IMR-90 (cell line): ENCODE results near the gene OPHN1. TPM values are rescaled to one million over a fixed set of nuclear protein-coding genes. Genes with fewer than 3 reads are reported as not detected.

ENCODE experiments used
- ATAC-seq: fragments of 200-7000 bp; cut with Tn5 transposase; 2 replicates; pipeline ENCODE4 v1.9.1; 2020; ENCODE audit warnings: low read depth, mild to moderate bottlenecking, moderate library complexity
- BruUV-seq: library from RNA; stranded (reverse); fragments of 400-500 nt; replicated peaks from 2 replicates; lab custom pipeline; 2021; lab: Mats Ljungman, UMichigan
- CTCF ChIA-PET: fragments of 300-600 bp; formaldehyde crosslinking; extraction: SDS; loops from one replicate; lab custom pipeline; 2021; ENCODE audit warnings: antibody characterized with exemption; lab: Yijun Ruan, JAX
- POLR2A ChIA-PET: fragments of 300-600 bp; sonication (Branson Sonifier 250); formaldehyde crosslinking; loops from one replicate; lab custom pipeline; 2022; ENCODE audit warnings: antibody characterized with exemption; ENCODE audit not compliant: unreplicated experiment; lab: Charles Lee
- DNase-seq: peaks from one replicate; pipeline ENCODE4 v3.0.0; 2013
- H2AFZ ChIP-seq: replicated peaks from 2 replicates; pipeline ENCODE3; 2013; ENCODE audit warnings: low read length, mild to moderate bottlenecking; ENCODE audit not compliant: poor library complexity
- H2AK5ac ChIP-seq: 2 replicates; pipeline ENCODE4 v1.6.1; 2013; ENCODE audit warnings: low read depth, low read length, inconsistent platforms
- H2AK9ac ChIP-seq: replicated peaks from 2 replicates; pipeline ENCODE3; 2013; ENCODE audit warnings: mild to moderate bottlenecking, low read depth, low read length, moderate library complexity; ENCODE audit not compliant: poor library complexity
- H2BK120ac ChIP-seq: 2 replicates; pipeline ENCODE4 v1.6.1; 2013; ENCODE audit warnings: low read depth, low read length, inconsistent platforms
- H2BK15ac ChIP-seq: 3 replicates; pipeline ENCODE4 v1.6.1; 2013; ENCODE audit warnings: low read depth, low read length, inconsistent platforms
- H2BK20ac ChIP-seq: 2 replicates; pipeline ENCODE4 v1.6.1; 2013; ENCODE audit warnings: low read depth, mild to moderate bottlenecking, inconsistent platforms, low read length, moderate library complexity
- H2BK5ac ChIP-seq: 2 replicates; pipeline ENCODE4 v1.6.1; 2013; ENCODE audit warnings: mild to moderate bottlenecking, low read depth, low read length, inconsistent platforms; ENCODE audit not compliant: poor library complexity, severe bottlenecking
- H3K14ac ChIP-seq: replicated peaks from 2 replicates; pipeline ENCODE4 v1.6.1; 2013; ENCODE audit warnings: low read depth, low read length, inconsistent platforms
- H3K18ac ChIP-seq: 2 replicates; pipeline ENCODE4 v1.6.1; 2013; ENCODE audit warnings: low read depth, low read length, control low read depth
- H3K23ac ChIP-seq: 2 replicates; pipeline ENCODE4 v1.6.1; 2013; ENCODE audit warnings: low read depth, low read length, inconsistent platforms
- H3K27ac ChIP-seq: 2 replicates; pipeline ENCODE4 v1.5.1; 2013; ENCODE audit warnings: mild to moderate bottlenecking, control low read depth, low read length; ENCODE audit not compliant: insufficient read depth
- H3K27me3 ChIP-seq: 2 replicates; pipeline ENCODE4 v1.6.1; 2013; ENCODE audit warnings: low read length; ENCODE audit not compliant: control insufficient read depth, insufficient read depth
- H3K36me3 ChIP-seq: 2 replicates; pipeline ENCODE4 v1.6.1; 2013; ENCODE audit warnings: low read length, mixed read lengths; ENCODE audit not compliant: control insufficient read depth, insufficient read depth
- H3K4ac ChIP-seq: 2 replicates; pipeline ENCODE4 v1.6.1; 2013; ENCODE audit warnings: low read depth, low read length, inconsistent platforms
- H3K4me1 ChIP-seq: 2 replicates; pipeline ENCODE4 v1.6.1; 2013; ENCODE audit warnings: low read length, mixed read lengths; ENCODE audit not compliant: control insufficient read depth, insufficient read depth
- H3K4me2 ChIP-seq: 2 replicates; pipeline ENCODE4 v1.6.1; 2013; ENCODE audit warnings: low read depth, mild to moderate bottlenecking, control low read depth, low read length, moderate library complexity
- H3K4me3 ChIP-seq: 2 replicates; pipeline ENCODE4 v1.5.1; 2013; ENCODE audit warnings: low read depth, mild to moderate bottlenecking, control low read depth, low read length, moderate library complexity; ENCODE audit not compliant: insufficient read depth
- H3K56ac ChIP-seq: 2 replicates; pipeline ENCODE4 v1.6.1; 2013; ENCODE audit warnings: low read length, inconsistent platforms; ENCODE audit not compliant: insufficient read depth; ENCODE audit errors: extremely low read depth
- H3K79me1 ChIP-seq, 2 experiments: 2 replicates each; pipeline ENCODE4 v1.6.1; 2013; ENCODE audit warnings: low read length in 2 of 2, inconsistent platforms in 1 of 2, low read depth in 1 of 2
- H3K9ac ChIP-seq: 2 replicates; pipeline ENCODE4 v1.6.1; 2013; ENCODE audit warnings: low read depth, low read length, control low read depth
- H3K9me1 ChIP-seq: 2 replicates; pipeline ENCODE4 v1.6.1; 2013; ENCODE audit warnings: low read length, inconsistent platforms; ENCODE audit not compliant: insufficient read depth
- H3K9me3 ChIP-seq: 2 replicates; pipeline ENCODE4 v1.6.1; 2013; ENCODE audit warnings: low read length; ENCODE audit not compliant: control insufficient read depth, insufficient read depth
- H4K20me1 ChIP-seq: 2 replicates; pipeline ENCODE4 v1.6.1; 2013; ENCODE audit warnings: low read length, inconsistent platforms; ENCODE audit not compliant: insufficient read depth
- H4K5ac ChIP-seq: 2 replicates; pipeline ENCODE4 v1.6.1; 2013; ENCODE audit warnings: mild to moderate bottlenecking, low read depth, low read length, control low read depth
- H4K8ac ChIP-seq, 2 experiments: 2 replicates each; pipeline ENCODE4 v1.6.1; 2013; ENCODE audit warnings: low read depth in 2 of 2, low read length in 2 of 2, control low read depth in 1 of 2, inconsistent platforms in 1 of 2
- H4K91ac ChIP-seq: 2 replicates; pipeline ENCODE4 v1.6.1; 2013; ENCODE audit warnings: low read depth, low read length, inconsistent platforms; ENCODE audit not compliant: insufficient read depth
- CEBPB ChIP-seq: IDR thresholded peaks from 2 replicates; pipeline ENCODE4 v1.6.1; 2012; ENCODE audit warnings: low read depth, low read length, improper control_type of control experiment
- FOS ChIP-seq: fragments of 150-350 bp; IDR thresholded peaks from 2 replicates; pipeline ENCODE4 v1.6.1; 2016; ENCODE audit warnings: low read depth, low read length
- NFE2L2 ChIP-seq: fragments of 150-350 bp; IDR thresholded peaks from 2 replicates; pipeline ENCODE4 v1.6.1; 2016; ENCODE audit warnings: low read depth, mild to moderate bottlenecking, low read length
- USF2 ChIP-seq: fragments of 150-350 bp; IDR thresholded peaks from 2 replicates; pipeline ENCODE4 v1.6.1; 2017; ENCODE audit warnings: mild to moderate bottlenecking, antibody characterized with exemption, low read length, low read depth
- WGBS, 2 experiments: methylation state at CpG; one replicate each; pipeline versions ENCODE4 v1.1.5 to v1.1.7; 2013; ENCODE audit warnings: missing lambda C conversion rate in 2 of 2; ENCODE audit not compliant: insufficient read length in 1 of 2; ENCODE audit errors: extremely low coverage in 2 of 2; 5-methylcytosine and 5-hydroxymethylcytosine counted together
- dilution Hi-C: fragments of 300-500 bp; cut with HindIII; formaldehyde crosslinking; loops from one replicate; pipeline ENCODE4 v1.14.3; 2018; ENCODE audit warnings: low sequenced_read_pairs; ENCODE audit not compliant: unreplicated experiment
- in situ Hi-C: fragments of 300-500 bp; cut with MboI; formaldehyde crosslinking; loops from 3 replicates; pipeline ENCODE4 v1.14.3; 2019; ENCODE audit warnings: low sequenced_read_pairs, inconsistent platforms, mixed read lengths
- intact Hi-C: fragments of 100-400 bp; cut with micrococcal nuclease; formaldehyde crosslinking; loops from 2 replicates; pipeline ENCODE4 v1.10.0; 2022
- polyA plus RNA-seq, 3 experiments: library from polyadenylated mRNA; depleted of rRNA; stranded (reverse); fragments of >200 nt; gene quantifications; 2 replicates each; pipeline ENCODE4 v1.2.3, GENCODE V29; 2012; ENCODE audit warnings: low replicate concordance in 1 of 3
- total RNA-seq: library from RNA; depleted of rRNA; stranded (reverse); fragments of >200 nt; gene quantifications from 2 replicates; pipeline ENCODE4 v1.2.3, GENCODE V29; 2012

Gene OPHN1
- total and polyA plus RNA-seq, 2 of the 4 experiments (the other 2 are of a cell fraction) = 4.0 to 13.1 TPM

GRCh38 chrX:68307769-68308168 is 125.5 kb downstream of the OPHN1 start:
- no peak overlapping the region for H2AFZ ChIP-seq
- no peak overlapping the region for H3K9ac ChIP-seq
- H3K4me1 ChIP-seq = no peaks in the 10 kb centered on the region
- ATAC-seq = peak; percentile 56
- no peak overlapping the region for H3K14ac ChIP-seq
- H3K9me3 ChIP-seq = no peaks in the 10 kb centered on the region
- no peak overlapping the region for H2AK5ac ChIP-seq
- no TSS peak for BruUV-seq
- H3K56ac ChIP-seq = no peak overlapping the region
- no peak overlapping the region for H2AK9ac ChIP-seq
- H3K79me1 ChIP-seq = no peaks in the 10 kb centered on the region
- H4K20me1 ChIP-seq = no peaks in the 10 kb centered on the region
- peak overlapping the region; percentile 70; the same call in 1 of the 2 replicates for H3K4me2 ChIP-seq
- H3K4me3 ChIP-seq = no peak overlapping the region
- dilution Hi-C loops (no loop called here), in situ Hi-C loops (no loop called here), intact Hi-C loops (no loop called here)
- H4K8ac ChIP-seq = no peak overlapping the region
- H3K27me3 ChIP-seq = no peaks in the 10 kb centered on the region; the same call in 1 of the 2 replicates
- no peak overlapping the region for H3K18ac ChIP-seq
- TF ChIP-seq USF2 = no peak
- peak; percentile 77 for TF ChIP-seq CEBPB
- TF ChIP-seq NFE2L2 = peak; percentile 66; the same call in 1 of the 2 replicates
- TF ChIP-seq FOS = peak; percentile 16; the same call in 1 of the 2 replicates
- no peak overlapping the region for H2BK20ac ChIP-seq
- no peak overlapping the region for H4K91ac ChIP-seq
- H2BK5ac ChIP-seq = no peak overlapping the region
- DNase-seq = peak; percentile 75
- no CpG with 5 or more reads among the region's 1 CpG for WGBS, 2 experiments
- no peak overlapping the region for H2BK15ac ChIP-seq
- no peak overlapping the region for H3K27ac ChIP-seq
- H2BK120ac ChIP-seq = no peak overlapping the region
- CTCF ChIA-PET = interaction anchor here (0.6 kb wide), 1 partner anchor 124 kb away, joined by 4 read pairs; no protein-coding TSS in a partner anchor
- no peak overlapping the region for H3K4ac ChIP-seq
- H3K9me1 ChIP-seq = no peaks in the 10 kb centered on the region; the same call in 1 of the 2 replicates
- no peak overlapping the region for H4K5ac ChIP-seq
- no peaks in the 10 kb centered on the region for H3K36me3 ChIP-seq
- H3K23ac ChIP-seq = no peak overlapping the region
- POLR2A ChIA-PET = no interaction called here
